Uterus (tissue), 2 donors: ENCODE results near the gene TST.

Experiments used
- CTCF ChIP-seq, 4 experiments: fragments of 200-600 bp in 2 of 4; fragments of 450-650 bp in 2 of 4; sonication (generic) in 2 of 4; IDR thresholded peaks; one replicate each; pipeline ENCODE4 v1.5.1; 2016 to 2019; ENCODE audit warnings: antibody characterized with exemption in 4 of 4, mild to moderate bottlenecking in 2 of 4, moderate library complexity in 1 of 4
- POLR2A ChIP-seq, 2 donors: fragments of 450-650 bp; IDR thresholded peaks; one replicate each; pipeline ENCODE4 v1.6.1; 2016; ENCODE audit warnings: antibody characterized with exemption in 2 of 2, mild to moderate bottlenecking in 1 of 2, moderate library complexity in 1 of 2

GRCh38 chr22:37014835-37015586, 4.2 kb downstream of the TST start:
- TF ChIP-seq CTCF (IDR thresholded peaks at IDR 0.05): no peak
- TF ChIP-seq POLR2A (IDR thresholded peaks at IDR 0.05): no peak
